Raji (cell line): ENCODE data around the gene PSMD11.

Experiments
- POLR2A ChIP-seq: IDR thresholded peaks from 2 replicates; pipeline ENCODE4 v1.6.1; 2011; ENCODE audit warnings: low read depth, low read length, control low read depth; ENCODE audit not compliant: insufficient read depth

The PSMD11 gene

GRCh38 chr17:32485261-32486110 is 41.2 kb downstream of the PSMD11 start:
- no peak for TF ChIP-seq POLR2A

DNA sequence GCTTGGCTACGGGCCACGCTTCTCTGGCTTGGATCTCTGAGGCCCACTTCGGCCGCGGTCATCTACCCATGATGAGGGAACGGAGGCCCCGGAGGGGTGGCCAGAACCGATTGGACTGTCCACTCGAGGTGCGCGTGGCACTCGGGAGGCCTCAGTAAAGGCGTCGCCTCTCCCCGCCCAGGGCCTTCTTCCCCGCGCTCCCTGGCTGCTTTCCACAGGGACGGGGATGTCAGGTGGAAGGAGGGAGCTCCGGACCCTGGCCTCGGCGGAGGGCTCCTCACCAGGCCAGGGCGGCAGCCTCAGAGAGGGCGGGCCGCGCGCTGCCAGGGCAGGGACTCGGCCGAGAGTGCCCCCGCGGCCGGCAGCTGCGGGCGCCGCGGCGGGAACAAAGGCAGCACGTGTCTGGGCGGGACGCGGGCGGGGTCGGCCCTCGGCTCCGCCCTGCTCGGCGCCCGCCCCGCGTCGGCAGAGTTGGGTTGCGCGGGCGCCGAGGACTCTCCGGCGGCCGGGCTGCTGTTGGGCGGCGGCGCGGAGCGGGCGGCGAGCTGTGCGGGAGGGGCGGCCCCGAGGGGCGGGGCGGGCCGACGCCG is 41.9 kb downstream of the PSMD11 start:
- no peak for TF ChIP-seq POLR2A

DNA sequence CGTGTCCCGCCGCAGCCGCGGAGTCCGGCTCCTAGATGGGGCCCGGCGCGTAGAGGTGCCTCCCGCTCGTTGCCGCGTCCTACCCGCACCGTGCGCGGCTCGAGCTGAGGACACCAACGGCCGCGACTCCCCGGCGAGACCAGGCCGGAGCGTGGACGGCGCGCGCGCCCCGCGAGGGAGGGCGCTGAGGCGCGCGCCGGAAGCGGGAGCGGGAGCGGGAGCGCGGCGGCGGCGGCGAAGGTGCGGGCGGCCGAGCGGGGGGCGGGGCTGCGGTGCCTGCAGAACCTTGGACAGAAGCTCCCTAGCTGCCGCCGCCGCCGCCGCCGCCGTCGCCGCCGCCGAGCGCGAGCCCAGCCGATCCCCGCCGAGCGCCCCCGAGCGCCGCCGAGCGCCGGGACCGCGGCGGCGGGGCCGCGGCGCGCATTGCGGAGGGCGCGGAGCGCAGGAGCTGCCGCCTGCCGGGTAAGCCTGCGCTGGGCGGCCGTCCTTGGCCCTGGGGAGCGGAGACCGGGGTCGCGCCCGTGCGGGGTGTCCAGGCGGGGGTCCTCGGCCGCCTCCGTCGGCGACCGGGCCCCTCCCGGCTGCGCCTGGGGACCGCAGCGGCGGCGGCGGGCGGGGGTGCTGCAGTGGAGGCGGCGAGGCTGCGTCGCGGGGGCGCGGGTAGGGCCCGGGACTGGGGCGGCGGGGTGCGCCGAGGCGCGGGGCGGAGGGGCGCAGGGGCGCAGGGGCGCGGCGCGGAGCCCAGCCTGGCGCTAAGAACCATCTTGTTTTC is 42.6 kb downstream of the PSMD11 start, which contains the start of gene CDK5R1:
TSS of gene CDK5R1 (plus strand) at position 293 of the 772 bp plus-strand sequence. CDS start 628 bp downstream, outside the sequence.
- TF ChIP-seq POLR2A: peak; percentile 41

DNA sequence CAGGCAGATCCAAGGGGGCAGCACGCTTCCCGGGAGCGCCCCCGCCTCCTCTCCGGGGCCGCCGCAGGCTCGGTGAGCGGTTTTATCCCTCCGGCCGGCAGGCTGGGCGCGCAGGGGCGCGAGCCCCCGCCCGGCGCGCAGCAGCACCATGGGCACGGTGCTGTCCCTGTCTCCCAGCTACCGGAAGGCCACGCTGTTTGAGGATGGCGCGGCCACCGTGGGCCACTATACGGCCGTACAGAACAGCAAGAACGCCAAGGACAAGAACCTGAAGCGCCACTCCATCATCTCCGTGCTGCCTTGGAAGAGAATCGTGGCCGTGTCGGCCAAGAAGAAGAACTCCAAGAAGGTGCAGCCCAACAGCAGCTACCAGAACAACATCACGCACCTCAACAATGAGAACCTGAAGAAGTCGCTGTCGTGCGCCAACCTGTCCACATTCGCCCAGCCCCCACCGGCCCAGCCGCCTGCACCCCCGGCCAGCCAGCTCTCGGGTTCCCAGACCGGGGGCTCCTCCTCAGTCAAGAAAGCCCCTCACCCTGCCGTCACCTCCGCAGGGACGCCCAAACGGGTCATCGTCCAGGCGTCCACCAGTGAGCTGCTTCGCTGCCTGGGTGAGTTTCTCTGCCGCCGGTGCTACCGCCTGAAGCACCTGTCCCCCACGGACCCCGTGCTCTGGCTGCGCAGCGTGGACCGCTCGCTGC is 43.3 kb downstream of the PSMD11 start:
- TF ChIP-seq POLR2A: no peak

- no peak for TF ChIP-seq POLR2A
Observed at GRCh38 chr17:32488177-32488542, 43.9 kb downstream of the PSMD11 start.

GRCh38 chr17:32488604-32489180 is 44.4 kb downstream of the PSMD11 start:
- TF ChIP-seq POLR2A: no peak

DNA sequence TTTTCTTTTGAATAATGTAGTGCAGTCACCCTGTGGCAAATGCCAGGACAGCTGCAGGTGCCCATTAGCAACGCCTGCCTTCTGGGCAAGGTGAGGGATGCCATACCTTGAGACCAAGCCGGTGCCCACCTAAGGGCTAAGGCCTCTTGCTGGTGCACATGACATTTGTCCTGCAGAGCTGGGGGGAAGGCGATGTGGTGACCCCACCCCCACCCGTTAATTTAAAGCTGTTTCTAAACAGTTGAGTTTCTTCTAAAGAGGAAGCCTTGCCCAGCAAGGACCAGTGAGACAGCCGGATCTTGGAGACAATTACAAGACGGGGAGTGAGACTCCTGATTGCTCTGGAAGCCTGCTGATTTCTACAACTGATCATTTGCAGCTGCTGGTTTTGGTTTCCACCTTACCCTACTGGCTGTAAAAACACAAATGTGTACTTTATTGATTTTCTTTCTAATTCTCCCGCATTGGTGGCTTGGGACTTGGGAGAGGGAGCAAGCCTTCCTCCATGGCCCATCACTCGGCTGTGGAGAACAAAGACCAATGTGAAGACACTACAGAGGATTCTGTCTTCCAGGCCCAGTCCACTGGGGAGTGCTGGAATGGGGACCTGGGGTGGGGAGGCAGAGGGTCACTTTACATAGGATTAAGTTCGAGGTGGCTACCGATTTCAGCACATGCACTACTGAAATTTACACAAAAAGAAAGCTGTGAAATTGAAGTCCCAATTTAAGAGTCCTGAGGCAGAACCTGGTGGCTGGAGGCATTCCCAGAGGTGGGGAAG is 45.2 kb downstream of the PSMD11 start:
- no peak for TF ChIP-seq POLR2A

DNA sequence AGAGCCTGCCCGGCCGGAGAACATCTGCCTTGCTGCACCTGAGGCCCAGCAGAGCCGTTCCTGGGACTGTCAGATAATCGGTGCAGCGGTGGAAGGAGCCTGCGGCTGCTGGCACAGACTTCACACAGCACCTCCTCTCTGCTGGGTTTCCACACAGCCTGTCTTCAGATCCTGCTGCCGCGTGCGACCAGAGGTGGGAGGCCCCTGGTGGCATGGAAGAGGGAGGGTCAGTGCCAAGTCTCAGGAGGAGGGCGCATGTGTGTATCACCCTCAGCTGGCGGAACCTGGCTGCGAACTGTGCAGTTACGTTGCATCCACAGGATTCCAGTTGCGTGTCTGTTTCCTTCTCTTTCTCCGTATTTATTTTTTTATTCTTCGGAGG is 45.8 kb downstream of the PSMD11 start:
- TF ChIP-seq POLR2A: no peak

DNA sequence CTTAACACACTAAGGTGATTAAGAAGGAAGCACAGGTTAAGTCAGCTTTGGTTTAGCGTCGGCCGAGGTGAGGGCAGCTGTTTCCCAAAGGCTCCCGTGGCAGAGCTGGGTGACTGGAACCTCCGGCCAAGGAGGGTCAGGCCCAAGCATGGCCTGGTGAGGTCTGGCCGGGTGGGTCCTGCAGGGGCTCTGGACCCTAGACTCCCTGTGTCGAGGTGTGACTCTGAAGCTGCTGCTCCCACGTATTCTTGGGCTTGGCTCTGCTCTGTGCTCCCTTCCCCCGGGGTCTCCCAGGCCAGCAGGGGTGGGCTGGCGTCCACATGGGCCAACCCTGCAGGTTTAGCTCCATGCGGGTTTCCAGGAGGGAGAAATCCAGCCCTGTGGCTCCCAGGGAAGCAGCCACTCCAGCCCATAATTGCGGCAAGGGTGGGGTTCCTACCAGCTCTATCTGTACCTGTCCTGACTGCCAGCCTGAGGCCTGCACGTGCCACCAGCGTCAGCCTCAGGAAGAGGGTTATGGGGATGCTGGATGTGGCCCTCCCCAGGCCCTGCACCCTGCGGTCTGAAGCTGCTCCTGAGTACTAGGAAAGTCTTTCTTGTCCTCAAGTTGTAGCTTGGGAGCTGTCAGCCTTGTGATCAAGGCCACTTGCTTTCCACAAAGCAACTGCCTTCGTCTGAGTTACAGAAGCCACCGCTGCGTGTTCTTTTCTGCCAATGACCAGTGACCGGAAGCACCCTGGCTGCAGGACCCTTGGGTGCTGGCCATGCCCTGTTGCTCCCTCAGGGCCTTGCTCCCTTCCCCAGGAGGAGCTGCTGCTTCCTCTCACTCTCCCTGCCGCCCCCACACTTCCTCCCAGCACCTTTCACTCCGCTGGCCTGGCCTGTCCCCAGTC is 47.3 kb downstream of the PSMD11 start:
- no peak for TF ChIP-seq POLR2A

DNA sequence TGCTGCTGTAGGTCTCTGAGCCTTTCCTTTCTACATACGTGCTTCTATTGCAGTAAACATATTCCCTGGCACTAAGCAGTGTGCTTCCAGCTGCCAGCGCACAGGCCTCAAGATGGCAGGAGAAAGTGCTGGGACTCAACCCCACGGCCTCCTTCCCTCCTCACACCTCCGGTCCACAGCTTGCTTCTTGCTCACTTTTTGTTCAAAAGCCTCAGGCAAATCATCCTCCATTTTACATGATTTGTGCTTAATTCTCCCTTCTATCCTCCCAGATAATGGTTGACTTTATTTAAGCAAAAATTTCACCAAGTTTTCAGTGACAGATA is 47.9 kb downstream of the PSMD11 start:
- TF ChIP-seq POLR2A: no peak

DNA sequence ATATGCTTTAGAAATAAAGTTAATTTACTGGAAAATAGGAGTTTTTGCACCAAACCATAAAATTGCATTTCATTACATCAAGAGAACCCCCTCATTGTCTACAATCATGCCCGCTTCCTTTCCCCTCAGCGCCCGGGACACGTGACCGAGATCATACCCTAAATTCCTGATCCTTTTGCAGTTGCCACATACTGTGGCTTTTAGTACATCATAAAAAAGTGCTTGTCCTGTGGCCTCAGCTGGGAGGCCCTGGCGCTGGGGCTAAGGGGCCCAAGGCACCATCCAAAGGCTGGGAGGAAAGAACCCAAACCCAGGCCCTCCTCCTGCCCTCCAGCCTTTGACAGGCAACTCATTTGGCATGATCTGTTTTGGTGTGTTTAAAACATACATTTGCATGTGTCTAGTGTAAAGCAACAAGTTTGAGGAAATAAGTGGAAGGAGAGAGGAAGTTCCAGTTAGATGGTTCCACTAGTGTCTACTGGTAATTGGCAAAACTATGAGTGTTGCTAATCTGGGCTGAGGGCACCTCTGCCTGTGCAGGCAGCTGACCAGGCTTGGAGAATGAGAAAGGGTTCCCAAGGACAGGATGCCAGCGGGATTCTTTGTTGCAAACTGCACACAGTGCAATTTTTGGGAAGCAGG is 48.5 kb downstream of the PSMD11 start:
- TF ChIP-seq POLR2A: no peak

GRCh38 chr17:32493571-32493970 is 49.3 kb downstream of the PSMD11 start:
- no peak for TF ChIP-seq POLR2A
